Spleen (tissue), 7 donors: ENCODE results near the gene HYAL2.

Experiments used
- POLR2A ChIP-seq, 3 donors: fragments of 450-650 bp; IDR thresholded peaks; one replicate each; pipeline ENCODE4 v1.5.1; 2017; ENCODE audit warnings: antibody characterized with exemption in 3 of 3, mild to moderate bottlenecking in 1 of 3
- POLR2AphosphoS5 ChIP-seq, 3 donors: sonication (generic); formaldehyde crosslinking; IDR thresholded peaks; one replicate each; pipeline ENCODE4 v1.5.1; 2017; ENCODE audit warnings: antibody characterized with exemption in 3 of 3
- TF ChIP-seq, protein P1 (sequence below), 11 experiments: fragments of 200-600 bp in 7 of 11; fragments of 450-650 bp in 4 of 11; sonication (generic) in 4 of 11; IDR thresholded peaks in 8 of 11; conservative IDR thresholded peaks in 3 of 11; 1 replicate in 7 of 11; 2 replicates in 4 of 11; pipeline versions ENCODE4 v1.4.0 to v1.8.0; 2016 to 2021; ENCODE audit warnings: antibody characterized with exemption in 11 of 11, inconsistent platforms in 4 of 11, mild to moderate bottlenecking in 1 of 11
- donor health status: DM: no; HTN: no; CAD: no; lungs with moderate emphysema.
- donor health status: DM: no; HTN: no; CAD: no.
- donor health status: DM: no; HTN: no; CAD: no.

- TF ChIP-seq, protein P1, sequence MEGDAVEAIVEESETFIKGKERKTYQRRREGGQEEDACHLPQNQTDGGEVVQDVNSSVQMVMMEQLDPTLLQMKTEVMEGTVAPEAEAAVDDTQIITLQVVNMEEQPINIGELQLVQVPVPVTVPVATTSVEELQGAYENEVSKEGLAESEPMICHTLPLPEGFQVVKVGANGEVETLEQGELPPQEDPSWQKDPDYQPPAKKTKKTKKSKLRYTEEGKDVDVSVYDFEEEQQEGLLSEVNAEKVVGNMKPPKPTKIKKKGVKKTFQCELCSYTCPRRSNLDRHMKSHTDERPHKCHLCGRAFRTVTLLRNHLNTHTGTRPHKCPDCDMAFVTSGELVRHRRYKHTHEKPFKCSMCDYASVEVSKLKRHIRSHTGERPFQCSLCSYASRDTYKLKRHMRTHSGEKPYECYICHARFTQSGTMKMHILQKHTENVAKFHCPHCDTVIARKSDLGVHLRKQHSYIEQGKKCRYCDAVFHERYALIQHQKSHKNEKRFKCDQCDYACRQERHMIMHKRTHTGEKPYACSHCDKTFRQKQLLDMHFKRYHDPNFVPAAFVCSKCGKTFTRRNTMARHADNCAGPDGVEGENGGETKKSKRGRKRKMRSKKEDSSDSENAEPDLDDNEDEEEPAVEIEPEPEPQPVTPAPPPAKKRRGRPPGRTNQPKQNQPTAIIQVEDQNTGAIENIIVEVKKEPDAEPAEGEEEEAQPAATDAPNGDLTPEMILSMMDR (IDR thresholded peaks at IDR 0.05 in 8 of 11, conservative IDR thresholded peaks at IDR 0.05 in 3 of 11): no peak
- TF ChIP-seq POLR2AphosphoS5 (IDR thresholded peaks at IDR 0.05) (no peak), POLR2A (IDR thresholded peaks at IDR 0.05) (no peak)
Measured at GRCh38 chr3:50275996-50276761, 46.4 kb downstream of the HYAL2 start.
